ENCODE measurements around the gene HSPA5. TPM values are rescaled to one million over a fixed set of nuclear protein-coding genes. Genes with fewer than 3 reads are reported as not detected.

HSPA5 gene
- total RNA-seq (2014; rRNA removed; shearing (Covaris generic)), result 110 TPM in 2 replicates

GRCh38 chr9:125241000-125241862 lies at the start of gene HSPA5:
Gene HSPA5 (minus strand): TSS chr9:125241343. CDS start chr9:125241126, 217 bp downstream.

GRCh38 chr9:125261501-125262293 lies 20.6 kb upstream of the HSPA5 start, which contains the start of gene GAPVD1:
Gene GAPVD1 (plus strand): TSS chr9:125261826. CDS start chr9:125298922, 37,096 bp downstream.

GRCh38 chr9:125200216-125201047 lies 40.7 kb downstream of the HSPA5 start, which contains the start of gene RABEPK:
Gene RABEPK (plus strand): TSS chr9:125200542. CDS start chr9:125203014, 2,472 bp downstream.

GRCh38 chr9:125189361-125190289 lies 51.5 kb downstream of the HSPA5 start, which contains the start of gene PPP6C:
Gene PPP6C (minus strand): TSS chr9:125189803. CDS start chr9:125189718, 85 bp downstream.

Small RNA genes within 50 kb of the gene (small RNA-seq; reads per million reads assigned to genes)
- not detected for gene AL354710.1

Other genes with a start within 250 kb of the HSPA5 start
- gene SCAI, start 97.8 kb downstream of the HSPA5 start, total RNA-seq (2014; rRNA removed; shearing (Covaris generic)), result 1.5 and 2.8 TPM in 2 replicates
- 15.7 and 20.0 TPM in 2 replicates for gene PPP6C, start 51.5 kb downstream of the HSPA5 start, total RNA-seq (2014; rRNA removed; shearing (Covaris generic))
- gene RABEPK, start 40.8 kb downstream of the HSPA5 start, total RNA-seq (2014; rRNA removed; shearing (Covaris generic)), result 31.6 and 38.2 TPM in 2 replicates
- 43.2 and 52.2 TPM in 2 replicates for gene GAPVD1, start 20.5 kb upstream of the HSPA5 start, total RNA-seq (2014; rRNA removed; shearing (Covaris generic))

All from A375 (cell line).